Bronchial epithelial cell (primary cell): ENCODE results near the gene ARHGEF25. TPM values are rescaled to one million over a fixed set of nuclear protein-coding genes. Genes with fewer than 3 reads are reported as not detected.

Experiments
- DNase-seq: peaks from one replicate; pipeline ENCODE4 v3.0.0-alpha.2; 2010; ENCODE audit warnings: low read depth
- FAIRE-seq: peaks from 2 replicates; lab custom pipeline; 2011; peaks lifted over from hg19 to GRCh38; lab: Jason Lieb, UNC
- H3K27me3 ChIP-seq: 2 replicates; pipeline ENCODE4 v1.5.1; 2011; ENCODE audit warnings: low read length; ENCODE audit not compliant: control insufficient read depth, insufficient read depth
- H3K36me3 ChIP-seq: 2 replicates; pipeline ENCODE4 v1.5.1; 2011; ENCODE audit warnings: low read length; ENCODE audit not compliant: control insufficient read depth, insufficient read depth
- H3K4me3 ChIP-seq: 2 replicates; pipeline ENCODE4 v1.5.1; 2011; ENCODE audit warnings: mild to moderate bottlenecking, low read depth, low read length, control low read depth
- total RNA-seq: library from RNA; depleted of rRNA; stranded (reverse); fragments of >200 nt; gene quantifications from 2 replicates; pipeline ENCODE4 v1.2.1, GENCODE V29; 2014
- TF ChIP-seq, protein P1 (sequence below): IDR thresholded peaks from 2 replicates; pipeline ENCODE4 v1.5.1; 2011; ENCODE audit warnings: mild to moderate bottlenecking, moderate library complexity, low read length, control low read depth, inconsistent platforms; ENCODE audit not compliant: insufficient read depth, severe bottlenecking

ARHGEF25 gene
- total RNA-seq, 1 donor from 2014 or later, result 0.53 TPM

DNA sequence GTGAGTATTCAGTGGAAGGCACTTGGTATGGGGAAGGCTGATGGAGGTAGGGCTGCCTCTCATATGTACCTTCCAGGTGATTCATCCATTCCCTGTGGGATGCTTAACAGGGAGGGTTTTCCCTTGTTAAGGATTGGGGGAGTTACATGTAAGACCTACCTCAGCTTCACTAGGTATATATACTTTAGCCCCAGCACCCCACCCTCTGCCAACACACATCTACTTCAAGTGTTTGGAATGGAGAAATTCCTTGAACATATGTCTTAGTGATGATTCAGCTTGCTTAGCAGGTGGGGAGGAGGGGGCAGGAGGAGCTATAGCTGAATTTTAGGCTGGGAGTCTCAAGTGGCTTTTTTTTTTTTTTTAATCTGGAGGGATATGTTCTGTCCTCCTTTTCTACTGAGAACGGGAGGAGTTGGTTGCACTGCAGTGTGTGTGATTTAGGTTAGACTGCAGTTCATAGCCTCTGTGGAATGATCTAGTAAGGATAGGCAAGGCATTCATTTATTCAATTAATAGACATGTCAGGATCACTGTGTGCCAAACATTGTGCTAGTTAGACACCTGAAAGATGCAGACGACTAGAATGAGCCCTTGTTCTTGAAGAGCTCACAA lies 18.6 kb upstream of the ARHGEF25 start:
- peak; percentile 82 for DNase-seq
- FAIRE-seq, result no peak
- TF ChIP-seq, protein P1, sequence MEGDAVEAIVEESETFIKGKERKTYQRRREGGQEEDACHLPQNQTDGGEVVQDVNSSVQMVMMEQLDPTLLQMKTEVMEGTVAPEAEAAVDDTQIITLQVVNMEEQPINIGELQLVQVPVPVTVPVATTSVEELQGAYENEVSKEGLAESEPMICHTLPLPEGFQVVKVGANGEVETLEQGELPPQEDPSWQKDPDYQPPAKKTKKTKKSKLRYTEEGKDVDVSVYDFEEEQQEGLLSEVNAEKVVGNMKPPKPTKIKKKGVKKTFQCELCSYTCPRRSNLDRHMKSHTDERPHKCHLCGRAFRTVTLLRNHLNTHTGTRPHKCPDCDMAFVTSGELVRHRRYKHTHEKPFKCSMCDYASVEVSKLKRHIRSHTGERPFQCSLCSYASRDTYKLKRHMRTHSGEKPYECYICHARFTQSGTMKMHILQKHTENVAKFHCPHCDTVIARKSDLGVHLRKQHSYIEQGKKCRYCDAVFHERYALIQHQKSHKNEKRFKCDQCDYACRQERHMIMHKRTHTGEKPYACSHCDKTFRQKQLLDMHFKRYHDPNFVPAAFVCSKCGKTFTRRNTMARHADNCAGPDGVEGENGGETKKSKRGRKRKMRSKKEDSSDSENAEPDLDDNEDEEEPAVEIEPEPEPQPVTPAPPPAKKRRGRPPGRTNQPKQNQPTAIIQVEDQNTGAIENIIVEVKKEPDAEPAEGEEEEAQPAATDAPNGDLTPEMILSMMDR, result no peak
- H3K27me3 ChIP-seq, result no peaks in the 10 kb centered on the region
- no peak overlapping the region for H3K4me3 ChIP-seq
- peaks cover 7% of the 10 kb centered on the region for H3K36me3 ChIP-seq

DNA sequence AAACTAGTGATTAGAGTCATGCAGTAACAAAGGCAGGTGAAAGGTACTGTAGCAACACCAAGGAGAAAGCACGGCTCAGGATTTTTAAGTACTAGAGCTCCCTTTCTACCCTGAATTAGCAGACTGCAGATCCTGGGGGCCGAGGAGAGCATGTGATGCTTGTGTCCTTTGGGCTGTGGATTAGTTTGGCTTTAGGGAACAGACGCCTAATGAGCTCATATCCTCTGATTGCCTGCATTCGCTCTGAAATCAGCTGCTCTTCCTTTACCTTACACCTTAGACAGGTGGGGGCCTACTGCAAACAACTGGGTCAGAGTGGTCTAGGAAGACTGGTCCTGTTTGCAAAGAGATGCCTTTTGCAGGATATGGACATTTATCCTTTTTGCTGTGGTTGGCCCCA lies 18.0 kb upstream of the ARHGEF25 start:
- DNase-seq (no peak), FAIRE-seq (no peak)
- TF ChIP-seq, protein P1, result no peak
- Histone ChIP-seq H3K4me3 (no peak overlapping the region), H3K27me3 (no peaks in the 10 kb centered on the region), H3K36me3 (peaks cover 11% of the 10 kb centered on the region)

DNA sequence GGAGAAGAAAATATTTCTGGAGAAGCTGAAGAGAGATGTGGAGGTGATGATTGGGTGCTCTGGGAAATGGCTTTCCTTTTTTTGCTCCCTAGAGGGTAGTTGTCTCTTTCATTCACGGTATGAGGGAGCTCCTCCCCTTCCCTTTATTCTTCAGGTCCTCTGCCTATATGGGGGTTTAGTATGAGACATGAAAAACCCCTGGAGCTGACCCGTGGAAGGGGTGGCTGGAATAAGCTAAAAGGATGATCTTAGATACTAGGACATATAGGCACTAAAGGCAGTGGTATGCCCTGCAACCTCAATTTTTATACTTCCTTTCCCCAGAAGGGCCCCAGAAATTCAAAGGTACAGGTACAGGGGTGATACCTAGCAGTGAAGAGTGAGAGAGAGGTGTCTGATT lies 10.8 kb upstream of the ARHGEF25 start:
- Histone ChIP-seq H3K27me3 (no peaks in the 10 kb centered on the region), H3K4me3 (no peak overlapping the region), H3K36me3 (peaks cover 6% of the 10 kb centered on the region)
- FAIRE-seq (no peak), DNase-seq (no peak)
- TF ChIP-seq, protein P1, result no peak

DNA sequence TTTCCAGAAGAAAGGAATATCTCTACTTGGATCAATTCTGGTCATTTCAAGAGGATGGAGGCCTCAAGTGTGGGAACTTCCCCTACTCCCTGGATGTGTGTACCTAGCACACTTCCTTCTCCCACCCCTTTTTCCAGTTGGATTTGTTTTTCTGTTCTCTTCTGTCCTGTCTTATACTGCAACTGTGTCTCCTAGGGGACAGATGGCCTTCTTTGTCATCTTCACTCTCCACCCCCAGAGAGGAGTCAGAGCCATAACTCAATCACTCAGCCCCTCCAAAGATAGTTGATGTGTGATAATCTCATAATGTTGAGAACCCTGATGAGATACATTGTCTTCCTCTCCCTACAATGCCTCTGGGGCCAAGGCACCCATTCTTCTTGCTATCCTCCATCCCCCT lies 8.7 kb upstream of the ARHGEF25 start:
- Histone ChIP-seq H3K4me3 (no peak overlapping the region), H3K27me3 (no peaks in the 10 kb centered on the region), H3K36me3 (peaks cover 3% of the 10 kb centered on the region)
- DNase-seq (no peak), FAIRE-seq (peak; percentile 50)
- TF ChIP-seq, protein P1, result no peak

DNA sequence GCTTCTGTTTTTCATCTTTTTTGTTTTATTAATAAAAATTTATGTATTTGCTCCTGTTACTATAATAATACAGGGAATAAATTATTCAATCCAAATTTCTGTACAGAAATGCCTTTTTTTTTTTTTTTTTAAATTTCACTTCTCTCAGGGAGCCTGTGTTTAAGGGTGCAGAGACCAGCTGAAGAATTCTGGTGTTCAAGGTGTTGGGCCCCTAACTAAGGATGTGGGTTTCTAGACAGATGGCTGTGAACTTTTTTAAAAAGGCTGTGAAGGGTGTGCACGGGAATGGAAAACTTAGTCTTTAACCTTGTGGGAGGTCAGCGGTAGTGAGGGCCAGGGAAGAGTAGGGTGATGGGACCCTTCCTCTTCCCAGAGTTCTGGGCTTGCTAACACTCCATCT lies 7.9 kb upstream of the ARHGEF25 start:
- no peak for DNase-seq
- Histone ChIP-seq H3K4me3 (no peak overlapping the region), H3K27me3 (no peaks in the 10 kb centered on the region), H3K36me3 (no peaks in the 10 kb centered on the region)
- TF ChIP-seq, protein P1, result no peak
- FAIRE-seq, result no peak
